ENCODE results near the gene LMO2.

Gene LMO2

GRCh38 chr11:33885338-33886005 is 6.4 kb downstream of the LMO2 start:
- DNase-seq = no peak

GRCh38 chr11:33884601-33885000 is 7.3 kb downstream of the LMO2 start:
- no peak for DNase-seq

GRCh38 chr11:33884035-33884434 is 7.8 kb downstream of the LMO2 start:
- DNase-seq = no peak

- DNase-seq = no peak
Measured at GRCh38 chr11:33881651-33882503, 10.0 kb downstream of the LMO2 start.

- DNase-seq = no peak
Measured at GRCh38 chr11:33880979-33881378, 10.9 kb downstream of the LMO2 start.

GRCh38 chr11:33879375-33879774 is 12.5 kb downstream of the LMO2 start:
- DNase-seq = no peak

- no peak for DNase-seq
Measured at GRCh38 chr11:33877038-33877437, 14.8 kb downstream of the LMO2 start.

GRCh38 chr11:33875621-33876294 is 16.1 kb downstream of the LMO2 start:
- no peak for DNase-seq

GRCh38 chr11:33874910-33875490 is 16.9 kb downstream of the LMO2 start:
- DNase-seq = no peak

- no peak for DNase-seq
Measured at GRCh38 chr11:33874433-33874832, 17.4 kb downstream of the LMO2 start.

- DNase-seq = no peak
Measured at GRCh38 chr11:33869481-33870422, 22.1 kb downstream of the LMO2 start.

- no peak for DNase-seq
Measured at GRCh38 chr11:33868647-33869461, 23.0 kb downstream of the LMO2 start.

GRCh38 chr11:33867996-33868646 is 23.8 kb downstream of the LMO2 start:
- no peak for DNase-seq

GRCh38 chr11:33867561-33867960 is 24.3 kb downstream of the LMO2 start:
- DNase-seq = no peak

- DNase-seq = no peak
Measured at GRCh38 chr11:33866936-33867335, 24.9 kb downstream of the LMO2 start.

- no peak for DNase-seq
Measured at GRCh38 chr11:33864479-33864878, 27.4 kb downstream of the LMO2 start.

GRCh38 chr11:33863418-33864172 is 28.3 kb downstream of the LMO2 start:
- DNase-seq = no peak

- DNase-seq = no peak
Measured at GRCh38 chr11:33861941-33862589, 29.8 kb downstream of the LMO2 start.

GRCh38 chr11:33861386-33861785 is 30.5 kb downstream of the LMO2 start:
- DNase-seq = no peak
